GM10248 (cell line): ENCODE data around the gene AP3D1.

ENCODE experiments used
- CTCF ChIA-PET: fragments of 300-600 bp; sonication (Branson Sonifier 250); formaldehyde crosslinking; extraction: SDS; loops from one replicate; lab custom pipeline; 2021; ENCODE audit warnings: antibody characterized with exemption; lab: Yijun Ruan, JAX
- POLR2A ChIA-PET: fragments of 350-650 bp; sonication (Branson Sonifier 250); formaldehyde crosslinking; extraction: SDS; loops from one replicate; lab custom pipeline; 2020; ENCODE audit warnings: antibody characterized with exemption; lab: Yijun Ruan, JAX
- DNase-seq: peaks from one replicate; pipeline ENCODE4 v3.0.0; 2012; ENCODE audit errors: extremely low spot score
- CTCF ChIP-seq: IDR thresholded peaks from 2 replicates; pipeline ENCODE4 v1.5.1; 2012; ENCODE audit warnings: mild to moderate bottlenecking, low read depth; ENCODE audit errors: extremely low read depth, missing control alignments, control extremely low read depth

AP3D1 gene

GRCh38 chr19:2058570-2059421, 92.6 kb downstream of the AP3D1 start:
- no peak for TF ChIP-seq CTCF
- POLR2A ChIA-PET: interaction anchor here (0.6 to 1.1 kb wide), 2 partner anchors 37 to 88 kb away, joined by 3 to 9 read pairs; no protein-coding TSS in a partner anchor
- CTCF ChIA-PET: interaction anchor here (1.4 kb wide), 1 partner anchor 29 kb away, joined by 4 read pairs; no protein-coding TSS in a partner anchor
- DNase-seq: no peak

DNA sequence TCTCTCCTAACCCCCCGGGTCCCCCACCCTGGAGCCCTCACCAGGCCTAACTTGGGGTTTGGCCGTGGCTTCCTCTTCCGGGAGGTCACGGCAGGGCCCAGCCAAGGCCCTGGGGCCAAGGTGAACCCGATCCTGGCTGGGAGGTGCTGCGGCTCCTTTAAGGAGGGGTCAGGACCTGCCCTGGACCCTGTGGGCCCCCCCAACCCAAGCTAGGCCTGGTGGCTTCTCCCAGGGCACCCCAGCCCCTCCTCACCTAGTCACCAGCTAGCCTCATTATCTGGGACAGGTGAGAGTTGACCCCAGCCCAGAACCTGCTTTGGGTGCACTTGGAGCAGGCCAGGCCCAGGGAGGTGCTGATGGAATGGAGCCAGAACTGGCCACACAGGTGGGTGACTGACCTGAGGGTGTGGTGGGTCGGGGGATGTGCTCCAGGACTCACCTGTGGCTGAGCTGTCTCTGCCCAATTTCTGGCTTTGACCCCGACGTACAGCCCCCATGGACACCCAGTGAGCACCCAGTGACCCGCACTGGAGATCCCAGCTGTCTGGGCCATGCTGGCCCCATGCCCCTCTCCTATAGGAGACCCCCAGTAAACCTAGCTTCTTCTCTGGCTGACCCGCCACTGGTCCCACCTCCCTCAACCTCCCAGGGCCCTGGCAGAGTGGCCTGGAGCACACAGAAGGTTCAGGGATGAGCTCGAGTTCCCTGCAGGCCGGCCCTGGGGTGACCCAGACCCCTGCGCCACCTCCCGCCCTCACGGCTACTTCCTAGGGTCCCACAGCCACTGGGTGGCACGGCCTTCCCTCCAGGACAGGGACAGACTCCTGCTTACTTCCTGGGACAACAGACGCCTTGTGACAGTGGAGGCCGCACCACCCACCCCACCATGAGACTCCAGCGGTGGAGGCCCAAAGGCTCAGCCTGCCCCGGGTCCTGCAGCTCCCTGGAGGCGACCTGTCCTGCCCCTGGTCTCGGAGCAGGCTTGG, 93.6 kb downstream of the AP3D1 start:
- CTCF ChIA-PET: interaction anchor here (1.4 kb wide), 1 partner anchor 30 kb away, joined by 4 read pairs; no protein-coding TSS in a partner anchor
- POLR2A ChIA-PET: interaction anchor here (1.1 kb wide), 1 partner anchor 38 kb away, joined by 3 read pairs; no protein-coding TSS in a partner anchor
- DNase-seq: no peak
- TF ChIP-seq CTCF: no peak

GRCh38 chr19:2056837-2057192, 94.6 kb downstream of the AP3D1 start:
- CTCF ChIA-PET: interaction anchor here (1.1 kb wide), 1 partner anchor 10 kb away, joined by 5 read pairs; no protein-coding TSS in a partner anchor
- POLR2A ChIA-PET: interaction anchor here (0.9 kb wide), 2 partner anchors 10 to 11 kb away, joined by 3 to 8 read pairs; no protein-coding TSS in a partner anchor
- no peak for TF ChIP-seq CTCF
- no peak for DNase-seq

- CTCF ChIA-PET: interaction anchor here (1.1 kb wide), 1 partner anchor 9 kb away, joined by 5 read pairs; no protein-coding TSS in a partner anchor
- POLR2A ChIA-PET: interaction anchor here (0.9 kb wide), 2 partner anchors 9 to 12 kb away, joined by 3 to 8 read pairs; no protein-coding TSS in a partner anchor
- DNase-seq: no peak
- TF ChIP-seq CTCF: no peak
These were observed 95.2 kb downstream of the AP3D1 start for GRCh38 chr19:2055931-2056836.

- ChIA-PET POLR2A (interaction anchor here (0.7 kb wide), 1 partner anchor 196 kb away, joined by 3 read pairs; no protein-coding TSS in a partner anchor), CTCF (no interaction called here)
- TF ChIP-seq CTCF: no peak
- no peak for DNase-seq
These were observed 96.6 kb downstream of the AP3D1 start for GRCh38 chr19:2054763-2055162.
